Adipocyte (in vitro differentiated cells): ENCODE data around the gene ILKAP.
"Not testable (repeated sequence)": the region's sequence is repeated elsewhere in the genome, so short reads cannot be mapped to it uniquely, and the experiment has no call there.

ENCODE experiments used
- DNase-seq: peaks from one replicate; pipeline ENCODE4 v3.0.0-alpha.2; 2015; ENCODE audit warnings: low read depth
- H3K27me3 ChIP-seq: replicated peaks from 2 replicates; pipeline ENCODE4 v1.7.0; 2013; ENCODE audit warnings: mild to moderate bottlenecking, low read length, moderate library complexity; ENCODE audit not compliant: control insufficient read depth, insufficient read depth
- H3K36me3 ChIP-seq: 2 replicates; pipeline ENCODE4 v1.7.0; 2013; ENCODE audit warnings: low read length, mild to moderate bottlenecking, moderate library complexity; ENCODE audit not compliant: control insufficient read depth, insufficient read depth, severe bottlenecking
- H3K4me1 ChIP-seq: 2 replicates; pipeline ENCODE4 v1.7.0; 2013; ENCODE audit warnings: mild to moderate bottlenecking, low read length, moderate library complexity; ENCODE audit not compliant: control insufficient read depth, insufficient read depth
- H3K4me3 ChIP-seq: 2 replicates; pipeline ENCODE4 v1.7.0; 2013; ENCODE audit warnings: mild to moderate bottlenecking, low read length, moderate library complexity
- H3K9ac ChIP-seq: 2 replicates; pipeline ENCODE4 v1.7.0; 2013; ENCODE audit warnings: mild to moderate bottlenecking, low read length, moderate library complexity
- H3K9me3 ChIP-seq: 2 replicates; pipeline ENCODE4 v1.7.0; 2013; ENCODE audit warnings: mild to moderate bottlenecking, low read length, moderate library complexity; ENCODE audit not compliant: control insufficient read depth

The ILKAP gene

GRCh38 chr2:238180554-238180953 lies 22.9 kb downstream of the ILKAP start:
- Histone ChIP-seq H3K4me3 (no peak overlapping the region), H3K9ac (no peak overlapping the region), H3K4me1 (peaks cover 5% of the 10 kb centered on the region), H3K9me3 (no peaks in the 10 kb centered on the region), H3K36me3 (peaks cover 91% of the 10 kb centered on the region), H3K27me3 (no peaks in the 10 kb centered on the region)
- no peak for DNase-seq

GRCh38 chr2:238176613-238177012 lies 26.9 kb downstream of the ILKAP start:
- peaks cover 92% of the 10 kb centered on the region for H3K36me3 ChIP-seq
- H3K4me3 ChIP-seq: no peak overlapping the region
- no peaks in the 10 kb centered on the region for H3K27me3 ChIP-seq
- H3K9ac ChIP-seq: no peak overlapping the region
- H3K9me3 ChIP-seq: no peaks in the 10 kb centered on the region
- DNase-seq: peak; percentile 68
- peaks cover 8% of the 10 kb centered on the region for H3K4me1 ChIP-seq

- H3K27me3 ChIP-seq: no peaks in the 10 kb centered on the region
- H3K36me3 ChIP-seq: peaks cover 82% of the 10 kb centered on the region
- no peaks in the 10 kb centered on the region for H3K9me3 ChIP-seq
- H3K4me3 ChIP-seq: no peak overlapping the region
- no peak for DNase-seq
- peaks cover 22% of the 10 kb centered on the region for H3K4me1 ChIP-seq
- no peak overlapping the region for H3K9ac ChIP-seq
Observed at GRCh38 chr2:238174701-238175100, 28.8 kb downstream of the ILKAP start.

- no peak overlapping the region for H3K9ac ChIP-seq
- peaks cover 26% of the 10 kb centered on the region for H3K4me1 ChIP-seq
- H3K36me3 ChIP-seq: peaks cover 77% of the 10 kb centered on the region
- no peaks in the 10 kb centered on the region for H3K27me3 ChIP-seq
- H3K9me3 ChIP-seq: no peaks in the 10 kb centered on the region
- H3K4me3 ChIP-seq: no peak overlapping the region
- no peak for DNase-seq
Observed at GRCh38 chr2:238174291-238174690, 29.2 kb downstream of the ILKAP start.

- Histone ChIP-seq H3K4me3 (no peak overlapping the region), H3K9me3 (no peaks in the 10 kb centered on the region), H3K9ac (no peak overlapping the region), H3K36me3 (peaks cover 71% of the 10 kb centered on the region), H3K4me1 (peaks cover 32% of the 10 kb centered on the region), H3K27me3 (no peaks in the 10 kb centered on the region)
- no peak for DNase-seq
Observed at GRCh38 chr2:238173692-238174091, 29.8 kb downstream of the ILKAP start.

GRCh38 chr2:238172439-238172838 lies 31.1 kb downstream of the ILKAP start:
- Histone ChIP-seq H3K27me3 (no peaks in the 10 kb centered on the region), H3K4me1 (peaks cover 44% of the 10 kb centered on the region), H3K4me3 (no peak overlapping the region), H3K36me3 (peaks cover 63% of the 10 kb centered on the region), H3K9ac (no peak overlapping the region), H3K9me3 (no peaks in the 10 kb centered on the region)
- no peak for DNase-seq

GRCh38 chr2:238171575-238172187 lies 31.8 kb downstream of the ILKAP start:
- Histone ChIP-seq H3K36me3 (peaks cover 56% of the 10 kb centered on the region), H3K27me3 (no peaks in the 10 kb centered on the region), H3K4me1 (peaks cover 49% of the 10 kb centered on the region), H3K9me3 (no peaks in the 10 kb centered on the region), H3K4me3 (no peak overlapping the region), H3K9ac (no peak overlapping the region)
- peak; percentile 65 for DNase-seq

GRCh38 chr2:238171072-238171431 lies 32.4 kb downstream of the ILKAP start:
- H3K9ac ChIP-seq, H3K4me3 ChIP-seq, DNase-seq, H3K9me3 ChIP-seq, H3K27me3 ChIP-seq: not testable (repeated sequence)
- Histone ChIP-seq H3K4me1 (peaks cover 49% of the 10 kb centered on the region), H3K36me3 (peaks cover 53% of the 10 kb centered on the region)

- Histone ChIP-seq H3K9ac (peak overlapping the region; percentile 61), H3K27me3 (no peaks in the 10 kb centered on the region), H3K4me1 (peaks cover 49% of the 10 kb centered on the region), H3K36me3 (peaks cover 52% of the 10 kb centered on the region), H3K9me3 (no peaks in the 10 kb centered on the region), H3K4me3 (peak overlapping the region; percentile 61)
- DNase-seq: no peak
Observed at GRCh38 chr2:238170386-238171071, 33.0 kb downstream of the ILKAP start.

- peak; percentile 97 for DNase-seq
- Histone ChIP-seq H3K36me3 (peaks cover 45% of the 10 kb centered on the region), H3K4me1 (peaks cover 49% of the 10 kb centered on the region), H3K4me3 (peak overlapping the region; percentile 79), H3K9me3 (no peaks in the 10 kb centered on the region), H3K9ac (peak overlapping the region; percentile 84), H3K27me3 (no peaks in the 10 kb centered on the region)
Observed at GRCh38 chr2:238169708-238170251, 33.7 kb downstream of the ILKAP start.

- Histone ChIP-seq H3K4me1 (peaks cover 49% of the 10 kb centered on the region), H3K27me3 (no peaks in the 10 kb centered on the region), H3K4me3 (peak overlapping the region; percentile 79), H3K36me3 (peaks cover 39% of the 10 kb centered on the region), H3K9me3 (no peaks in the 10 kb centered on the region), H3K9ac (peak overlapping the region; percentile 84)
- DNase-seq: peak; percentile 93
Observed at GRCh38 chr2:238169048-238169707, 34.3 kb downstream of the ILKAP start.
